ENCODE results near the gene SNAP47. TPM values are rescaled to one million over a fixed set of nuclear protein-coding genes. Genes with fewer than 3 reads are reported as not detected.
A peak's percentile ranks its signal among the peaks of the same experiment; 100 is the strongest.

SNAP47 gene
- total RNA-seq, 1 donor from 2014 or later = 23.6 TPM

DNA sequence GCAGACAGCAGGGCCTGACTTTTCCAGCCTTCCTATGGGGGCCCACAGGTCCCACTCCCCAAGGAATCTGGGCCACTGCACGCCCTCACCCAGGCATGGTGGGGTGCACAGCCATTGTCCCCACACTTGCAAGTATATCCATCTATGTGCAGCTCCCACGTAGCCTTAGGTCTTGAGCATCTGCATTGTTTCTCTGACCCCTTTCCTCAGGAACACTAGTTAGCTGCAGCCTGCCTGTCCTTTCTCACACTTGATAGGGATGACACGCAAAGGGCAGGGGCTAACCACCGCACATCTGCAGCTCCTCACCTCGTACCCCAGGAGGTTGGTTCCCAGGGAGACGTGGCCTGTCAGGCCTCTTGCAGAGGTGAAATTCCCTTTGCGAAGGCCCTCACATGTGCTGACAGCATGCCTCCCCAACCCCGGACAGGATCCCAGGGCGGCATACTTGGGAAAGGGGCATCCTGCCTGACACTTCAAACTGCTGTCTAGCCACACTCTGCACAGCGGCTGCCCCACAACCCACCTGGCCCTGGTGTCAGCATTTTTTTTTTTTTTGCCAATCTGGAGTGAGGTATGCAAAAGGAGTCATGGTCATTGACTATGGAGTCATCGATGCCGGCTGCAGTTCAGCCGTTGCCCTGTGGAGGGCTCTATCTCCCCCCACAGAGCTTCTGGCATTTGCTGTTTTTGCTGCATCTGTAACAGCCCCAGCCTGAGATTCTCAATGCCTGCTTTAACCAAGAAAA lies 5.2 kb upstream of the SNAP47 start:
- DNase-seq = peak; percentile 62
- peak; percentile 11 for ATAC-seq (ENCODE audit: poor library complexity)
- intact Hi-C loops (cut with DNase I) = loop anchor here (10.0 kb wide), 1 partner anchor 185 kb away; no protein-coding TSS in a partner anchor

DNA sequence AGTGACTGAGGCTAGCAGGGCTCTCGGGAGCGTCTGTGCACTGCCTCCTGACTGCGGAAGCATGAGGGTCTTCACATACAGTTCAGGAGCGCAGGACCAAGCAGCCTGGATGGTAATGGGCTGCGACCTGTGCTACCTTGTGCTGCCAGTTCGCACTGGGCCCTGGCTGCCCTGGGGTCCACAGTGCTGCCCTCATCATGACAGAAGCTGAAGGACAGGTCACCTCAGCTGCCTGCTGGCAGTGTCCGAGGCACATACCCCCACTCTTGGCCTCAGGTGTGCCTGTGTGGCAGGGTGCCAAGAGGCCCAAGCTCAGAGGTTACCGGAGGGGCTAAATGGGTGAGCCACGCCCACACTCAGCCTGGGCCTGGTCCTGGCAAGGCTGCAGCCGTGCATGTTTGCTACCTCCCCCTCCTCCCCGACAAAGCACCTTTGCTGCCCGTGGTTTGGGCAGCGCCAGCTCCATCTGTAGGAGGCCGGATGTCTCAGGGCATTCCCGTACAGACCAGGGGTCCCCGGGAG lies 4.5 kb upstream of the SNAP47 start:
- intact Hi-C loops (cut with DNase I) = no loop called here
- DNase-seq = no peak
- ATAC-seq (ENCODE audit: poor library complexity) = no peak

DNA sequence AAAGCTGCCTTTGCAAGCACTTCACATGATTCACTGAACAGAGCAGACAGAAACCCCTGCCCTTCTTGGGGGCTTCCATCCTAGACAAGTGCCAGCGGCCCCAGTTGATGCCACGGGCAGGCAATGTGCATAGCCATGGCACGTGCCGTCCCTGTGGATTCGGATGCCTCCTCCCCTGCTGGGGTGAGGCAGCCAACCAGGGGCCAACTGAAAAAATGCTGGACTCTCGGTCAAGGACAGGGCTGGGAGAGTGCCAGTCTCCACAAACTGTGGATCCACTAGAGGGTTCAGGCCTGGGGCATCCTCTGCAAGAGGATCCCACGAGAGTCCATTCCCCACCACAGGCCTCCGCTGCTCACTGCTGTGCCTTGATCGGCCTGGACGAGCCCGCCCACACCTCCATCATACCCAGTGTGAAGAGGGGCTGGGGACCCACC lies 4.0 kb upstream of the SNAP47 start:
- intact Hi-C loops (cut with DNase I) = no loop called here
- ATAC-seq (ENCODE audit: poor library complexity) (no peak), DNase-seq (no peak)

DNA sequence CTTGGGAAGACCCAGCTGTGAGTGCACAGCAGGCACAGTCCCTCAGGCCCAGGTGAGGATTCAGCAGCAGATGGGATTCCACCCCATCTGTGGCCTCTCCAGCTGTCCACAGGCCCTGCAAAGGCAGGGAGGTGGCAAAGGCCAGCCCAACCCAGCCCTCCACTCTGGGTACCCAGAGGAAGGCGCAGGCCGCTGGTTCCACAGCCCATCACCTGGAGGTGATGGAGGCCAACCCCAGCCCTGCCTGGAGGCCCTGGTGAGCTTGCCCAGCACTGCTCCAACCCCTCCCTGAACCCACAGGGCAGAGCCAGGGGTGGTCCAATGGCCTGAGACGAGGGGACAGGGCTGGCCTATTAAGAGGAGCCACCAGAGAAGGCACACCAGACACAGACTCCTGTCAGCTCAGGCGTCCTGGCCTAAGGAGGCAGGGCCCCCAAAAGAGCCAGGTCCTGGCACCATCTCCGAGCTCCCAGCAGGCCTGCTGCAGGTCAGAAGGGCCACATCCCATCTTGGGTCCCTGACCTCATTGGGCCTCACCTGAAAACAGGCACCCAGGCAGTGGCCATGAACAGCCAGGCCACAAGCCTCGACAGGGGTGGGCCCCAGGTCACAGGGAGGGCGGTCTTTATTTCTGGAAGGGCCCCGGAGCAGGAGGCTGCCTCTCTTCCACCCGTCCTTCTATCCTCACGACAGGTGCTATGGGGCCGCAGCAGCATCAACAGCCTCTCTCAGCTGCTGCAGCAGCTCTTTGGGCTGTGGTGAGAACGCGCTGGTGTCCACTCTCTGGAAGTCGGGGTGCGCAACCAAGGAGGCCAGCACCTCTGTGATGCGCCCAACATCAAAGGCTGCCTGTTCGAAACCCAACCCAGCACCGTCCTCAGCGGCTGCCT lies 3.3 kb upstream of the SNAP47 start:
- ATAC-seq (ENCODE audit: poor library complexity) (no peak), DNase-seq (no peak)
- intact Hi-C loops (cut with DNase I) = no loop called here

DNA sequence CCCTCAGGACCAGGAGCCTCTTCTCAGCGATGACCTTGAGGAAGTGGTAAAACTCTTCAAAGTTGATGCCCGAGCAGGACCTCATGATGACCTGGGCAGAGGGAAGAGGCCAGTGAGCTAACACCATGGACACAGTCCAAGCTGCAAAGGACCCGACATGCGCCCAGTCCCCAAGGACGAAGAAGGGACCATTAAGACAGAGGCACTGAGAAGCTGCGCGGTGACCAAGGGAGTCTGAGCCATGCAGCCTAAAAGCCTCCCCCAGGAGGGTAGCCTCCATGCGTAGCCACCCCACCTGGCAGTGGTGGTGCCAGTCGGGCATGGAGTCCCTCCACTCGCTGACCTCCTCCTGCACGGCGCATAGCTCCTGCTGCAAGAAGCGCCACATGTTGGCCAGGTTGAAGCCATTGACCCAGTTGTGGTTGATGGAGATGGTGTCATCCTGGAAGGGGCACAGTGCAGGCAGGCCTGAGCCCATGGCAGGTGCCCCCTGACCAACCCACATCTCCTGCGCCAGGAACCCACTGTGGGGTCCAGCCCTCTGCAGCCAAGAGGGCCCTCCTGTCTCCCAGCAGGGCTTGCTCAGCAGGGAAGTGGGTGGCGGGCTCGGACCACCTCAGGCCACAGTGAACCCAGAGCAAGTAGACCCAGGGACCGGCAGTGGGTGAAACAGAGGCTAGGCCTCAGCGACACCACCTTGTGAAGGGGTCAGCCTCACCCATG lies 2.5 kb upstream of the SNAP47 start:
- ATAC-seq (ENCODE audit: poor library complexity) (no peak), DNase-seq (no peak)
- intact Hi-C loops (cut with DNase I) = no loop called here

DNA sequence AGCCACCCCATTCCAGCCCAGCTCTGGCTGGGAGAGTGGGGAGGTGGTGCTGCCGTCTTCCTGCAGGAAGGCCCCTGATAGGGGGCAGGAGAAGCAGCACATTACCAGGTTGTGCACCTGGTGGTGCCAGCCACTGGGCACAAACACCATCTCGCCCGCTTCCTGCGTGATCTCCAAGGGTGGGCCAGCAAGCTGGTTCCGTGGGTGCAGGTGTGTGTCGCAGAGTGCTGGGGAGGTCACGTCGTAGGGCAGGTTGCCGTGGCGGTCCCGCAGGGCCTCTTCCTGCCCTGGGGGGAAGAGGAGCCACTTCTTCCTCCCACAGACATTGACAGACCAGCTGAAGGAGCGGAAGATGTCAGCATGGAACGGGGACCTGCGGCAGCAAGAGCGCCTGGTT lies 1.9 kb upstream of the SNAP47 start:
- DNase-seq = no peak
- intact Hi-C loops (cut with DNase I) = no loop called here
- ATAC-seq (ENCODE audit: poor library complexity) = no peak

DNA sequence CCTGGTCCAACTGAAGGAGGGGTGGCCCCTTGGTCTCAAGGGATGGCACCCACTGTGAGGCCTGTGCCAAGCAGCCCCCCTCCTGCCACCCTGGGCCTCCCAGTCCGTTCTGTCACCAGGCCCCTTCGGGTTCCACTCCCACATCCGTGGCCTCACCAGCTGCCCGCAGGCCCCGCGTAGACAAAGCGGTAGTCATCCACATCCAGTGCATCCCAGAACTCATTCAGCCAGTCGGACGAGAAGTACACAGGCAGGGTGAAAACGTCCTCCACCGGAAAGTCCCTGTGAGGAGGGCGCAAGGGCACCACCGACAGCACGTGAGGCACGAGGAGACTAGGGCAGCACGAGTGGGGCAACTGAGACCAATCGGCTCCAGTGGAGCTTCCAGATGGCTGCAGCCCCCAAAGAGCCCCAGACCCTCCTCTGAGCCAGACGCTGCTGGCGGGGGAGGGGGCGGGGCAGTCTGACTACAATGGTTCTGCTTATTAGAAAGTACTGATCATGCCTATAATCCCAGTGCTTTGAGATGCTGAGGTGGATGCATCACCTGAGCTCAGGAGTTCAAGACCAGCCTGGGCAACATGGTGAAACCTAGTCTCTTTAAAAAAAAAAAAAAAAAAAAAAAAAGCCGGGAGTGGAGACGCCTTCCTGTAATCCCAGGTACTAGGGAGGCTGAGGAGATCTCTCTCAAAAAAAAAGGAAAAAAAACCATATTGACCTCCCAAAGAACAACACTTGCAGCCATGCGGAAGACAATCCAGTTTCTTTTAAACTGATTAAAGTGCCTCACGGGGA lies 1.3 kb upstream of the SNAP47 start:
- DNase-seq = no peak
- intact Hi-C loops (cut with DNase I) = no loop called here
- ATAC-seq (ENCODE audit: poor library complexity) = no peak

DNA sequence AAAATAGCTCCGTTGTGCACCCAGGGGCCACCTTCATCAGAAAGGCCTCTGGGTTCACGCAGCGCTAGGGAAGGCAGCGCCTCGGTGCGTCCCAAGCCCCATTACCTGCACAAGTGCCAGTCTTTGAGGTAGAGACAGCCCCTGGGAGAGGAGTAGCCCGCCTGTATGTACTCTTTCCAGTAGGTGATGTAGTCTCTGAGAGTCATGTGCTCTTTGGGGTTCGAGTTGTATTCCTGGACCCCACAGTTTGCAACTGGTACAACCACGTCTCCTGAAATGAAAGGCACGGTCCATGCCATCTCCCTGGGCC lies 734 bp upstream of the SNAP47 start:
- DNase-seq (no peak), ATAC-seq (ENCODE audit: poor library complexity) (no peak)
- intact Hi-C loops (cut with DNase I) = no loop called here

DNA sequence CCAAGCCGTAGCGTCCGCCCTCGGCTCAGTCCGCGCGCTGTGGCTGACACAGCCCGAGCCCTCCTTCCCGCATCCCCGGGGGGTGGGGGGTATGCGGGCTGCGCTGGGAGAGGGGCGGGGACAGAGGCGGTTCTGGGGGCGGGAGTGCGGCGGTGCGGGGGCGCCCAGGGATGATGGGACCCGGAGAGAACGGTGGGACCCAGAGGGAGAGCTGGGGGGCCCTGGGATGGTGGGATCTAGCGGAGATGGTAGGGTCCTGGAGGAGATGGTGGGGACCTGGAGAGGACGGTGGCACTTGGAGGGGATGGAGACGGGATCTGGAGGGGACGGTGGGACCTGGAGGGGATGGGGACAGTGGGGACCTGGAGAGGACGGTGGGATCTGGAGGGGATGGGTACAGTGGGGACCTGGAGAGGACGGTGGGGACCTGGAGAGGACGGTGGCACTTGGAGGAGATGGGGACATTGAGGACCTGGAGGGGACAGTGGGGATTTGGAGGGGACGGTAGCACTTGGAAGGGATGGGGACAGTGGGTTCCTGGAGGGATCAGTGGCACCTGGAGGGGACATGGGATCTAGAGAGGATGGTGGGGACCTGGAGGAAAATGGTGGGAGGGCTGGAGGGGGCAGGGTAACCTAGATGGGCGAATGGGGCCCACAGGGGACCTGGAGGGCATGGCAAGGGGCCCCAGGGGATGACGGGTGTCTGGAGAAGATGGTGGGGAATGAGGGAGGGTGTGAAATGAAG lies 477 bp downstream of the SNAP47 start:
- DNase-seq = no peak

DNA sequence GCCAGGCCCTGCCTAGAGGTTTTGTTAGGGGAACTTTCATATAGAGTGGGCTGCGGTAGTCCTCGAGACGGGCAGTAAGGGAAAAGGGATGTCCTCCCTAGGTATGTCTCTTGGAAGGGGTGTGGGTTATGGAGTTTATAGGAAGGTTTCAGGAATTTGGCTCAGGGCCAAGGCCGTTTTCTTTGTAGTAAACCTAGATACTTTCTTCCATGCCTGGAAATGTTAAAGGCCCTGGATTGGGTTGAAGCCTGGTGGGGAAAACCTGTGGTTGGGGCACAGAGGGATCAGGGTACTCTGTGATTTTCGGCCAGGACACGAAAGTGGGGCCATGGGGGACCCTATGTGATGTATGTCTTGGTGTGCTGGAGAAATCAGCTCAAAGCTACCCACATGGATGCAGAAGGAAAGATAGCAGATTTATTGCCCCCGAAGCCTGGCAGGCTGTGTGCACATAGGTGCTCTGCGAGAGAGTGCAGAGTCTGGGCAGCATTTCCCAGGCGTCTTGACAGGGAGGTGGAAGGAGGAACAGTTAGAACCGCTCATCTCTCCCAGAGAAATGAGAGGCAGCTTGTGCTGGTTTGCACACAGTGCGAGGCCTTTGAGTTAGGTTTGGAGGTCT lies 1.7 kb downstream of the SNAP47 start:
- intact Hi-C loops (cut with DNase I) = no loop called here
- DNase-seq (no peak), ATAC-seq (ENCODE audit: poor library complexity) (no peak)

More for the DNA sequence above, 477 bp downstream of the SNAP47 start:
- ATAC-seq (ENCODE audit: poor library complexity) = peak; percentile 61
- intact Hi-C loops (cut with DNase I) = no loop called here

DNA sequence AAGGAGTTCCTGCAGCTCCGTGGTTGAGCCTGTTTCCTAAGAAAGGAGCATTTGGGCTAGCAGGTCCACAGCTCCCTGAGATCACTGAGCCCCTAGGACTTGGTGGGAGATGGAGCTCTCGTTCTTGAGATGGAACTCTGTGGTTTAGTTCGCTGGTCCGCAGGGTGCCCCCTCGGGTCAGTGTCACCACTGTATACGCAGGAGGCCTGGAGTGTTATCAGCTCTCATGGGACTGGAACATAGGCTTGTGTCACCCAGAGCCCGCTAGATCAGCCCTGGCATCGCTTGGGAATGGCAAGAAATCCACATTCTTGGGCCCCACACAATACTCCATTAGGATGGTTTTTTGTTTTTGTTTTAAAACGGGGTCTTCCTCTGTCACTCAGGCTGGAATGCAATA lies 3.6 kb downstream of the SNAP47 start:
- ATAC-seq (ENCODE audit: poor library complexity) = no peak
- intact Hi-C loops (cut with DNase I) = no loop called here
- no peak for DNase-seq

DNA sequence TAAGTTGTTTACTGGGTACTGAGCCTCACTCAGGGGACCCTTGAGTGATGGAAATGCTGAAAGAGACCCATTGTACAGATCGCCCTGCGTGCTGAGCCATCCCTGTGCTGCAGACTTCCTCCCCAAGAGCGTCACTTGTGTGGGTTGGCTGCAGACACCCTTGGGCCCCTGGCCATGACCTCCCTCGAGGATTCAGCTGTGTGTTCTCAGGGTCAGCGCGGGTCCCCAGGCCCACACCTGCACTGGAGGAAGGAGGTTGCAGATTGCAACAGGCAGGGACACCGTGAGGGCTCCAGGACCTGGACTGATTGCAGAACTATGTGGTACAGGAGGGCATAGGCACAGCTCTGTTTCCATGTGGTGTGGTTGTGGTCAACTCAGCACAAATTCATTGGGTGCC lies 4.4 kb downstream of the SNAP47 start:
- intact Hi-C loops (cut with DNase I) = no loop called here
- ATAC-seq (ENCODE audit: poor library complexity) (no peak), DNase-seq (no peak)

DNA sequence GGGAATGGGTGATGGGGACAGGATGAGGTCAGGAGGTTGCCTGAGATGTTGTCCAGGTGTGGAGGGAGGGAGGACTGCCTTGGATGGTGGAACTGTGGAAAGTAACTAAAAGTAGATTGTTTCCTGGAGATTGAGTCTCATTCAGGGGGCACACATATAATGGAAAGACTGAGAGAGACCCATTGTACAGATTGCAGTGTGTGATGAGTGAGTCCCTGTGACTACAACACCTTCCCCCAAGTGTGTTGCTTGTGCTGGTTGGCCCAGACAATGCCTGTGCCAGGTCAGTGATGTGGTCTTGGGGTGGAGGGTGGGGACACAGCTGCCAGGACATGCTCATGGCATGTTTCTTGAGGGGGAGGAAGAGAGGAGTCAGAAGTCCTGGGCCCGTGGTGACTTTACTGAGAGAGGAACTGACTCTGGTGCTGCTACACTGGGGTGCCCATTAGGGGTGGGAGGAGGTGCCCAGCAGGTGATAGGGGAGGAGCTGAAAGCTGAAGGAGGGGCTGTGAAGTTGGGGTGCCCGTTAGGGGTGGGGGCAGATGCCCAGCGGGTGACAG lies 5.2 kb downstream of the SNAP47 start:
- no peak for ATAC-seq (ENCODE audit: poor library complexity)
- intact Hi-C loops (cut with DNase I) = no loop called here
- DNase-seq = no peak

DNA sequence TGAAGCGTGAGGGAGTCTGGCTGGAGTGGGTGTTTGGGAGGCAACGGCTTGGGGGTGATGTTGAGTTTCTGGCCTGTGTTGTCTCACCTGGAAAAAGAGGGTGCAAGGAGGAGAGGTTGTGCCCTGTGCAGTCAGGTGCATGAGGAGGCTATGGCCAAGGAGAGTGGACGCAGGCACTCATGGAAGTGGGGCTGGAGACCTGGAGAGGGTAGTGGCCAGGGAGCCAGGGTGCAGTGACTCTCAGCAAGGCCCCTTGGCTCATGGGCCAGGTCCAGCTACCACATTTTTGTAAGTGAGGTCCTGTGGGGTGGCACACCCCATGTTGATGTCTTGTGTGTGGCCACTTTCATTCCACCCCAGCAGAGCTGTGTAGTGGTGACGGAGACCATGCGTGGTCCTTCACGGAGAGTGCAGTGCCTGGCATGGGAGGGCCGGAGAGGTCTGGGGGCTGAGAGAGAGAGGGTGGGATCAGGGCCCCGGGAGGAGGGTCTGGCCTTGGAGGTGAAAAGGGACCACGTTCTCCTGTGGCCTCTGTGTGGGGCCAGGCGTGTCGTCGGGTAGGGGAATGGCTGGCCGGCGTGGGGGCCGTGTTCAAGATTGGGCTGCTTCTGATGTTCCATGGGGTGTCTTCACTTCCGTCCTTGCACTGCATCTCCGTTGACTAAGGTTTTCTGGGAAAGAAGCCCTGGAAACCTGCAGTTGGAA lies 6.1 kb downstream of the SNAP47 start:
- intact Hi-C loops (cut with DNase I) = no loop called here

DNA sequence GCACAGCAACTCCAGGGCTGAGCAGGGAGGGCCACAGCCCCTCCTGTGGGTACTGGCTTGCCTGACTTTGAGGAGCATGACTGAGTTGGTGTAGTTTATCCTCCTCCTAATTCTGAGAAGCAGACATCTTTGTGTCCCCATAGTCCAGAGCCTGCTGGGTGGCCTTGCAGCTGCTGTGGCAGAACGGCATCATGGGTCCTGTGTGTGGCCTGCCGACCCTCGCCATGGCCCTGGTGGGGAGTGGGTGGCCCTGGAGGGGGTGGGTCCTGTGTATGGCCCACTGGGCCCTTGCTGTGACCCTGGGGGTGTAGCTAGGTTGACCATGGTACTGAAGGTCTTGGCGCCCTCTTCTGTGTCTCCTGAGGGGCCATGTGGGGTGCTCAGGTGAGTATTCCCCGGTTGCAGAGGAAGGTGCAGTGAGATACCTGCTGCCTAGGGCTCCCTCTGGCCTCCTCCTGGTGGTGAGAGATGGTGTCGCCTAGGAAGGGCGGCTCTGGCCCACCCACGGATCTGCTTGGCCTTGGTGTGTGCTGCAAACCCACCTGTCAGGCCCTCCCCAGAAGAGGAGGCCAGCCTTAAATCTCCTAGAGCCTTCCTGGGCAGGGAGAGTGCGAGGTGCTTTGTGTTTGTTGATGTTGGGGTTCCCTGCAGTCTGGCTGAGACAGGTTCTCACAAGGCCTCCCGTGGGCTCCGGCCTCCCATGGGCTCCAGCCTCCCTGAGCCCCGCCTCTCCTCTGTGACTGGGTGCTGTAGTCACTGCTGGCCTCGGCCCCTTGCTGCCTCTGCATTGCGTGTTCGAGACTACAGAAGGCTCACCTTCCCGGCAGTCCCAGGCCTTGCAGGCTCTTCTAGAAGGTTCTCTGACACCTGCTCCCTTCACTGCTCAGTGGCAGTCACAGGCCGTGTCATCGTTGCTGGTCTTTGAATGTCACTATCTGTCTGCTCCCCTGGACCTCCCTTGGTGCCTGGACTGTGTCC lies 7.8 kb downstream of the SNAP47 start:
- DNase-seq = no peak
- intact Hi-C loops (cut with DNase I) = no loop called here
- ATAC-seq (ENCODE audit: poor library complexity) = no peak

More for the DNA sequence above, 6.1 kb downstream of the SNAP47 start:
- no peak for ATAC-seq (ENCODE audit: poor library complexity)
- no peak for DNase-seq

Measured in Right ventricle myocardium superior (tissue), 1 donor.